HEK293 (cell line): ENCODE data around the gene ZFP36L1.

Experiments
- CTCF ChIA-PET: fragments of 350-600 bp; formaldehyde crosslinking; extraction: SDS; loops from one replicate; lab custom pipeline; 2021; ENCODE audit warnings: antibody characterized with exemption; lab: Yijun Ruan, JAX
- POLR2A ChIA-PET: fragments of 300-600 bp; formaldehyde crosslinking; extraction: SDS; loops from one replicate; lab custom pipeline; 2020; ENCODE audit warnings: antibody characterized with exemption, inconsistent platforms; lab: Yijun Ruan, JAX
- H3K27ac ChIP-seq: fragments of 200-500 bp; sonication (Bioruptor generic); 2 replicates; pipeline ENCODE4 v1.5.1; 2014; ENCODE audit warnings: low read depth, low read length, control low read depth, inconsistent platforms; ENCODE audit errors: extremely low read depth
- H3K36me3 ChIP-seq, 2 experiments: fragments of 200-500 bp in 1 of 2; sonication (Bioruptor generic) in 1 of 2; 1 replicate in 1 of 2; 2 replicates in 1 of 2; pipeline ENCODE4 v1.5.1; 2014 to 2017; ENCODE audit warnings: inconsistent platforms in 2 of 2, low read length in 2 of 2; ENCODE audit not compliant: control insufficient read depth in 2 of 2, insufficient read depth in 1 of 2
- H3K4me1 ChIP-seq: fragments of 200-500 bp; sonication (Bioruptor generic); 2 replicates; pipeline ENCODE4 v1.5.1; 2014; ENCODE audit warnings: mild to moderate bottlenecking, low read length, inconsistent platforms; ENCODE audit not compliant: control insufficient read depth, insufficient read depth
- H3K4me3 ChIP-seq: 2 replicates; pipeline ENCODE4 v1.5.1; 2011; ENCODE audit warnings: low read depth, mild to moderate bottlenecking, control low read depth, low read length, moderate library complexity
- H3K9me3 ChIP-seq: fragments of 200-500 bp; sonication (Bioruptor generic); 2 replicates; pipeline ENCODE4 v1.5.1; 2014; ENCODE audit warnings: low read depth, low read length, inconsistent platforms; ENCODE audit not compliant: control insufficient read depth, insufficient read depth
- AEBP2 ChIP-seq: fragments of 450-650 bp; formaldehyde crosslinking; IDR thresholded peaks from 2 replicates; pipeline ENCODE4 v1.5.1; 2016; ENCODE audit warnings: missing biosample characterization, missing genetic modification characterization, borderline replicate concordance
- FEZF1 ChIP-seq: fragments of 450-650 bp; formaldehyde crosslinking; IDR thresholded peaks from 2 replicates; pipeline ENCODE4 v1.5.1; 2016; ENCODE audit warnings: missing biosample characterization, missing genetic modification characterization
- GLI2 ChIP-seq: fragments of 450-650 bp; formaldehyde crosslinking; IDR thresholded peaks from 2 replicates; pipeline ENCODE4; 2017; ENCODE audit warnings: missing biosample characterization, missing genetic modification characterization, low read depth, borderline replicate concordance
- KLF10 ChIP-seq: fragments of 450-650 bp; IDR thresholded peaks from 2 replicates; pipeline ENCODE4 v1.5.1; 2018; ENCODE audit warnings: missing biosample characterization, mild to moderate bottlenecking, missing genetic modification characterization
- MZF1 ChIP-seq: fragments of 450-650 bp; formaldehyde crosslinking; IDR thresholded peaks from 2 replicates; pipeline ENCODE4 v1.5.1; 2017; ENCODE audit warnings: missing biosample characterization, missing genetic modification characterization, borderline replicate concordance
- PATZ1 ChIP-seq: fragments of 450-650 bp; formaldehyde crosslinking; IDR thresholded peaks from 2 replicates; pipeline ENCODE4 v1.5.1; 2016; ENCODE audit warnings: missing biosample characterization, missing genetic modification characterization
- PRDM1 ChIP-seq: fragments of 450-650 bp; formaldehyde crosslinking; IDR thresholded peaks from 2 replicates; pipeline ENCODE4; 2016; ENCODE audit warnings: missing biosample characterization, missing genetic modification characterization
- SCRT2 ChIP-seq: fragments of 450-650 bp; formaldehyde crosslinking; IDR thresholded peaks from 2 replicates; pipeline ENCODE4 v1.5.1; 2016; ENCODE audit warnings: missing biosample characterization, missing genetic modification characterization
- SETDB1 ChIP-seq: IDR thresholded peaks from one replicate; pipeline ENCODE4 v1.6.1; 2017; ENCODE audit warnings: mild to moderate bottlenecking, low read length, moderate library complexity, mixed read lengths; ENCODE audit not compliant: insufficient read length
- SP2 ChIP-seq: fragments of 450-650 bp; formaldehyde crosslinking; IDR thresholded peaks from 2 replicates; pipeline ENCODE4 v1.5.1; 2016; ENCODE audit warnings: missing biosample characterization, missing genetic modification characterization
- SP3 ChIP-seq: fragments of 450-650 bp; formaldehyde crosslinking; IDR thresholded peaks from 2 replicates; pipeline ENCODE4 v1.5.1; 2016; ENCODE audit warnings: missing biosample characterization, missing genetic modification characterization
- WT1 ChIP-seq: fragments of 450-650 bp; formaldehyde crosslinking; IDR thresholded peaks from 2 replicates; pipeline ENCODE4 v1.5.1; 2016; ENCODE audit warnings: missing biosample characterization, missing genetic modification characterization
- ZBTB17 ChIP-seq: fragments of 450-650 bp; formaldehyde crosslinking; IDR thresholded peaks from 2 replicates; pipeline ENCODE4 v1.5.1; 2016; ENCODE audit warnings: missing biosample characterization, missing genetic modification characterization
- ZBTB20 ChIP-seq: fragments of 450-650 bp; formaldehyde crosslinking; IDR thresholded peaks from 2 replicates; pipeline ENCODE4 v1.5.1; 2016; ENCODE audit warnings: missing biosample characterization, missing genetic modification characterization
- ZBTB44 ChIP-seq: fragments of 450-650 bp; IDR thresholded peaks from 2 replicates; pipeline ENCODE4 v1.5.1; 2018; ENCODE audit warnings: missing biosample characterization, mild to moderate bottlenecking, missing genetic modification characterization
- ZBTB8A ChIP-seq: fragments of 450-650 bp; formaldehyde crosslinking; IDR thresholded peaks from 2 replicates; pipeline ENCODE4 v1.5.1; 2016; ENCODE audit warnings: missing biosample characterization, missing genetic modification characterization
- ZIC2 ChIP-seq: fragments of 450-650 bp; formaldehyde crosslinking; IDR thresholded peaks from 2 replicates; pipeline ENCODE4 v1.5.1; 2016; ENCODE audit warnings: missing biosample characterization, missing genetic modification characterization
- ZNF132 ChIP-seq: fragments of 450-650 bp; formaldehyde crosslinking; IDR thresholded peaks from 2 replicates; pipeline ENCODE4 v1.5.1; 2017; ENCODE audit warnings: missing biosample characterization, missing genetic modification characterization, borderline replicate concordance
- ZNF571 ChIP-seq: fragments of 450-650 bp; formaldehyde crosslinking; IDR thresholded peaks from 2 replicates; pipeline ENCODE4 v1.5.0; 2017; ENCODE audit warnings: missing biosample characterization, missing genetic modification characterization
- ZNF600 ChIP-seq: fragments of 450-650 bp; formaldehyde crosslinking; IDR thresholded peaks from 2 replicates; pipeline ENCODE4 v1.5.1; 2016; ENCODE audit warnings: missing biosample characterization, missing genetic modification characterization
- ZNF621 ChIP-seq: fragments of 450-650 bp; formaldehyde crosslinking; IDR thresholded peaks from 2 replicates; pipeline ENCODE4 v1.5.1; 2017; ENCODE audit warnings: missing biosample characterization, missing genetic modification characterization
- ZNF707 ChIP-seq: fragments of 450-650 bp; formaldehyde crosslinking; IDR thresholded peaks from 2 replicates; pipeline ENCODE4 v1.5.1; 2016; ENCODE audit warnings: missing biosample characterization, missing genetic modification characterization
- ZNF785 ChIP-seq: fragments of 450-650 bp; formaldehyde crosslinking; IDR thresholded peaks from 2 replicates; pipeline ENCODE4 v1.5.1; 2016; ENCODE audit warnings: missing biosample characterization, missing genetic modification characterization
- TF ChIP-seq, protein P1 (sequence below): fragments of 450-650 bp; formaldehyde crosslinking; IDR thresholded peaks from 2 replicates; pipeline ENCODE4 v1.5.1; 2017; ENCODE audit warnings: missing biosample characterization, mild to moderate bottlenecking, missing genetic modification characterization, moderate library complexity

Gene ZFP36L1

GRCh38 chr14:68762953-68763764, 29.7 kb downstream of the ZFP36L1 start (continued):
- TF ChIP-seq ZBTB17 (tag by site-specific recombination) = 0 out of 2 replicates have a peak, but pooled peaks have one; percentile 26

DNA sequence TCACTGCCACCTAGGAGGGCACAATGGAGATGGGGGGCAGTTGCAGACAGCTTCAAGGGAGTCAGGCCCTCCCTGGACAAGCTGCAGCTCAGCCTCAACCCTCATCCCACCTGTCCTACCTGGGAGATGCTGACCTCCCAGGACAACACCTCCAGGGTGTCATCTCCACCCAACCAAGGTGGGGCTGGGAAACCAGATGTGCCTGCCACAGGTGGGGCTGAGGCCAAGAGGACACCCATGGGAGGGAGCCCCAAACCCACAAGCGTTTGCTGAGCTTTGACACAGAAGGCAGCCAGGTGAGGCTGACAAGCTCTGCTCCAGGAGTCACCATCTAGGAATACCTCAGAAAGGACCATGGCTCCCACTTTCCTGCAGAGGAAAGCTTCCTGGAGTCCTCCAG, 31.5 kb downstream of the ZFP36L1 start:
- peaks cover 8% of the 10 kb centered on the region for H3K4me1 ChIP-seq
- H3K36me3 ChIP-seq = no peaks in the 10 kb centered on the region
- H3K27ac ChIP-seq = no peak overlapping the region
- POLR2A ChIA-PET = no interaction called here
- no peak overlapping the region for H3K4me3 ChIP-seq
- H3K9me3 ChIP-seq = no peaks in the 10 kb centered on the region
- TF ChIP-seq FEZF1 (no peak), ZNF707 (tag by site-specific recombination) (no peak), SP2 (tag by site-specific recombination) (no peak), ZIC2 (tag by site-specific recombination) (no peak)
- CTCF ChIA-PET = no interaction called here

GRCh38 chr14:68760761-68761160, 32.1 kb downstream of the ZFP36L1 start:
- CTCF ChIA-PET = no interaction called here
- H3K4me1 ChIP-seq = peaks cover 8% of the 10 kb centered on the region
- H3K27ac ChIP-seq = no peak overlapping the region
- H3K9me3 ChIP-seq = no peaks in the 10 kb centered on the region
- POLR2A ChIA-PET = no interaction called here
- TF ChIP-seq ZBTB44 (no peak), PATZ1 (no peak), ZNF785 (tag by site-specific recombination) (no peak), ZNF571 (no peak), SP3 (tag by site-specific recombination) (no peak), MZF1 (tag by site-specific recombination) (no peak), SCRT2 (tag by site-specific recombination) (no peak), SETDB1 (no peak), ZNF621 (tag by site-specific recombination) (no peak), PRDM1 (tag by site-specific recombination) (no peak), ZBTB20 (tag by site-specific recombination) (no peak), KLF10 (no peak), ZNF132 (tag by site-specific recombination) (no peak), GLI2 (tag by site-specific recombination) (no peak), ZNF600 (no peak), WT1 (tag by site-specific recombination) (no peak), AEBP2 (no peak), ZBTB8A (no peak)
- TF ChIP-seq, protein P1, sequence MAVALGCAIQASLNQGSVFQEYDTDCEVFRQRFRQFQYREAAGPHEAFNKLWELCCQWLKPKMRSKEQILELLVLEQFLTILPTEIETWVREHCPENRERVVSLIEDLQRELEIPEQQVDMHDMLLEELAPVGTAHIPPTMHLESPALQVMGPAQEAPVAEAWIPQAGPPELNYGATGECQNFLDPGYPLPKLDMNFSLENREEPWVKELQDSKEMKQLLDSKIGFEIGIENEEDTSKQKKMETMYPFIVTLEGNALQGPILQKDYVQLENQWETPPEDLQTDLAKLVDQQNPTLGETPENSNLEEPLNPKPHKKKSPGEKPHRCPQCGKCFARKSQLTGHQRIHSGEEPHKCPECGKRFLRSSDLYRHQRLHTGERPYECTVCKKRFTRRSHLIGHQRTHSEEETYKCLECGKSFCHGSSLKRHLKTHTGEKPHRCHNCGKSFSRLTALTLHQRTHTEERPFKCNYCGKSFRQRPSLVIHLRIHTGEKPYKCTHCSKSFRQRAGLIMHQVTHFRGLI (tag by site-specific recombination) = no peak
- H3K4me3 ChIP-seq = no peak overlapping the region
- H3K36me3 ChIP-seq = no peaks in the 10 kb centered on the region
